ENCODE results near the gene ANKRD44.

The ANKRD44 gene

DNA sequence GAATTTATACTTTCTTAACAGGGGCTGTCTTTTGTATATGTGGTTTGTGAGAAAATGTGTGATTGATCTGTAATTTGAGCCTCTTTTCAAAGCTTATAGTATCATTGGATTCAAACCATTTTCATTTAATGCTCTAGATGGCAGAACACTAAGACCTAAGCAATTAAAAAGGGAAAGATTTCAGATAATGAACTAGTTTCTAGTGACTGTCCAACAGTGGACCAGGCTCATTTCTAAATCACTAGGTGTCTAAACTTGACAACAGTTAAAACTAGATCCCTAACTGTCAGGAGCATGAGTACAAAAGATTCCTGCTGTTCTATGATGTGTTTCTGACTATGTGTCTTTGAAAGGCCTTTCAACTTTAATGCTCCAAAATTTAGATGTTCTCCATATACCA is 54.6 kb downstream of the ANKRD44 start:
- Histone ChIP-seq H3K4me1 (ENCODE audit: control insufficient read depth, insufficient read depth, low read length) (peaks cover 32% of the 10 kb centered on the region), H3K9me3 (ENCODE audit: control insufficient read depth, low read length) (no peaks in the 10 kb centered on the region), H3K36me3 (ENCODE audit: control insufficient read depth, insufficient read depth, low read length, severe bottlenecking) (no peaks in the 10 kb centered on the region), H3K4me3 (ENCODE audit: low read length) (peak overlapping the region; percentile 57), H3K9ac (ENCODE audit: low read length) (peak overlapping the region; percentile 59), H3K27me3 (replicated peaks; ENCODE audit: control insufficient read depth, insufficient read depth, low read length) (no peaks in the 10 kb centered on the region)
- no peak for DNase-seq (ENCODE audit: low read depth)

DNA sequence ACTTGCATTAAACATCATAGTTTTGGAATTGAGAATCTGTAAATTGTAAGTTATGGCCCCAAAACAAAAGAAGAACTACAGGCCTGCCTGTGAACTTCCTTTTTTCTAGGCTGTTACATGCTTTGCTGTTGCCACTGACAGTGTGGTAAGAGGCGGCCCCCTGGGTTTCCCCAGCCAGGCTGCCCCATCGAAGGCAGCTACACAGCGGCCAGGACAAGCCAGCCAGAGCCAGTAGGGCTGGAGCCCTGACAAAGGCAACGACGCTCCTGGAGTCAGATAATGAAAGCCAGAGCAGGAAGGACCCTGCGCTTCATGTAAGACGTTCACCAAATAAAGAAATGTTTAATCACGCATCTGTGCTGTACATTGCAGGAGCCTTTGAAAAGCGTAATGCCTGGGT is 55.0 kb downstream of the ANKRD44 start:
- H3K9me3 ChIP-seq (ENCODE audit: control insufficient read depth, low read length): no peaks in the 10 kb centered on the region
- peaks cover 37% of the 10 kb centered on the region for H3K4me1 ChIP-seq (ENCODE audit: control insufficient read depth, insufficient read depth, low read length)
- H3K27me3 ChIP-seq (replicated peaks; ENCODE audit: control insufficient read depth, insufficient read depth, low read length): no peaks in the 10 kb centered on the region
- H3K9ac ChIP-seq (ENCODE audit: low read length): peak overlapping the region; percentile 59
- H3K4me3 ChIP-seq (ENCODE audit: low read length): peak overlapping the region; percentile 57
- peak; percentile 62 for DNase-seq (ENCODE audit: low read depth)
- H3K36me3 ChIP-seq (ENCODE audit: control insufficient read depth, insufficient read depth, low read length, severe bottlenecking): no peaks in the 10 kb centered on the region

DNA sequence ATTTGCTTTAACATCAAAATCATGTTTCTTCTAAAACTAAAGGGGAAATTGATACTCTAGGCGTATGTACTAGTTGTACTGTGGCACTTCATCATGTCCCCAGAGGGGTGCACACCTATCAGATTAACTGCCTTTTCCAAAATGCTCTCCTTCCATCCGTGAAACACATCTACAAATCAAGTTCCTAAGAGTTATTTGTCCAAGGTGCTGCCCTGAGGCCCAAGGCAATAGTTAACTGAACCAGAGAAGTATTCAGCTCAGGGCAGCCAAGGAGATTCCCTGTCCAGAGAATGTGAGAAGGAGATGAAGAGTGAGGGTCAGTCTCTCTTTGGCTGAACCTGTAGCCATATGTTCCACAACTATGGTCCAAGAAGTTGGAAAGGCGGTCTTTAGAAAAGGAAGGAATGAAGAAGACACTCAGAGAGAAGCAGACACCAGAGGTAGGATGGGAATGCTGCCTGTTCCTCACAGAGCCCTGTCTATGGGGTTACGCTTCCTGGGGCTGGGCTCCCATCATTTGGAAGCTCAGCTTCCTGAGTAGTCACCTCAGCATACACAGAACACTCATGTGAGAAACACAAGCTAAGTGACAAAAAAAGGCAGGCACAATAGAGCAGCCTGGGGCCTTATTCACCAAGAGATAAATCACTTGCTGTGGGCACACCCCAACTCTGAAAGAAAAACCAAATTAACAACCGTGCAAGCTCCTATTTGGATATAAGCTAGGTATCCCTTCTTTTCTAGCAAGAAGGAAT is 55.6 kb downstream of the ANKRD44 start:
- peaks cover 41% of the 10 kb centered on the region for H3K4me1 ChIP-seq (ENCODE audit: control insufficient read depth, insufficient read depth, low read length)
- H3K9me3 ChIP-seq (ENCODE audit: control insufficient read depth, low read length): no peaks in the 10 kb centered on the region
- no peaks in the 10 kb centered on the region for H3K27me3 ChIP-seq (replicated peaks; ENCODE audit: control insufficient read depth, insufficient read depth, low read length)
- no peak for DNase-seq (ENCODE audit: low read depth)
- no peaks in the 10 kb centered on the region for H3K36me3 ChIP-seq (ENCODE audit: control insufficient read depth, insufficient read depth, low read length, severe bottlenecking)
- H3K4me3 ChIP-seq (ENCODE audit: low read length): peak overlapping the region; percentile 57
- peak overlapping the region; percentile 59 for H3K9ac ChIP-seq (ENCODE audit: low read length)

DNA sequence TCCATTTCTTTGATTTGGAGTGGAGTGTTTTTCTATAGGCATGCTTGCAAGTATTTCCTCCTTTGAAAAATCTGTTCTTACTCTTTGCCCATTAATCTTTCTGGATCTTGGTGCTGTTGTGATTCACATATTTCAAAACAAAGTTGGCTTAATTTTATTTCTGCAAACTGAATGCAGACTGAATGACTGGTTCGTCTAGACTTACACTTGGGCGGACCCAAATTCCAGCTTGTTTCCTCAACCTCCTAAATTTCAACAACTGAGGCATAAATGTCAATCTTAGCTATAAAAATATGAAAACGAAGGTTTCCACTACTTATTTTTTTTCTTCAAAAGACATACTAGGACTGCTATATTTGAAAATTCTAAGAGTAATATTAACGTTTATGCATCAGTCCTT is 59.0 kb downstream of the ANKRD44 start:
- peak; percentile 90 for DNase-seq (ENCODE audit: low read depth)
- peaks cover 40% of the 10 kb centered on the region for H3K4me1 ChIP-seq (ENCODE audit: control insufficient read depth, insufficient read depth, low read length)
- no peaks in the 10 kb centered on the region for H3K9me3 ChIP-seq (ENCODE audit: control insufficient read depth, low read length)
- no peaks in the 10 kb centered on the region for H3K36me3 ChIP-seq (ENCODE audit: control insufficient read depth, insufficient read depth, low read length, severe bottlenecking)
- no peaks in the 10 kb centered on the region for H3K27me3 ChIP-seq (replicated peaks; ENCODE audit: control insufficient read depth, insufficient read depth, low read length)
- peak overlapping the region; percentile 63 for H3K4me3 ChIP-seq (ENCODE audit: low read length)
- H3K9ac ChIP-seq (ENCODE audit: low read length): no peak overlapping the region

DNA sequence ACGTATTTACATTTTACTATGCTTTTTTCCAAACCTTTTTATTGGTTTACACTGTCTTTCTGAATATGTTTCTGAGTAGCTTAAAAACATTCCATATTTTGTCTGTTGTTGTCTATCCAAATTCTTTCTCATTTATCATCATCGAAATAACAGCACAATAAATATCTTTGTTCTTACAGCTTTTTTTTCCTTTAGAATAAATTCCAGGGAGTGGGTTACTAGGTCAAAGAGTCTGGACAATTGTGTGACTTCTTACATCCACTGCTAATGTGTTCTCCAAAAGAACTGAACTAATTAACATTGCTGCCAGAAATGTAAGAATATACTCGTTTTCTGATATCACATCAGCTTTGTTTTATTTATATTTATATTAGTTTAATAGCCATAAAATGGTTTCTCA is 59.4 kb downstream of the ANKRD44 start:
- no peak for DNase-seq (ENCODE audit: low read depth)

DNA sequence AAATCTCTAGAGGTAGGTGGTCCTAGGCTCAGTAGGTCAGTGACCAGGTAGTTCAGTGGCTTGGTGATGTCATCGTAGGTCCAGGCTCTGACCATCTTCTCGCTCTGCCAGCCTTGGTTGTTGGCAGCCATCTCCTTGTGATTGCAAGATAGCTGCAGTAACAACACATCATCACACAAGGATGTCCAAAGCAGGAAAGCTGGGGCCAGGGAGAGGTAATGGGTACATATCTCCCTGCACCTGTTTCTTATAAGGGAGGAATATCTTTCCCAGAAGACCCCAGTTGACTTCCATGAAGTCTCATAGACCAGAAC is 60.5 kb downstream of the ANKRD44 start:
- Histone ChIP-seq H3K4me3 (ENCODE audit: low read length) (no peak overlapping the region), H3K36me3 (ENCODE audit: control insufficient read depth, insufficient read depth, low read length, severe bottlenecking) (no peaks in the 10 kb centered on the region), H3K27me3 (replicated peaks; ENCODE audit: control insufficient read depth, insufficient read depth, low read length) (no peaks in the 10 kb centered on the region), H3K9me3 (ENCODE audit: control insufficient read depth, low read length) (no peaks in the 10 kb centered on the region), H3K4me1 (ENCODE audit: control insufficient read depth, insufficient read depth, low read length) (peaks cover 34% of the 10 kb centered on the region), H3K9ac (ENCODE audit: low read length) (no peak overlapping the region)
- DNase-seq (ENCODE audit: low read depth): no peak

More for the DNA sequence above, 59.4 kb downstream of the ANKRD44 start:
- Histone ChIP-seq H3K9me3 (ENCODE audit: control insufficient read depth, low read length) (no peaks in the 10 kb centered on the region), H3K9ac (ENCODE audit: low read length) (no peak overlapping the region), H3K27me3 (replicated peaks; ENCODE audit: control insufficient read depth, insufficient read depth, low read length) (no peaks in the 10 kb centered on the region), H3K4me3 (ENCODE audit: low read length) (peak overlapping the region; percentile 63), H3K4me1 (ENCODE audit: control insufficient read depth, insufficient read depth, low read length) (peaks cover 40% of the 10 kb centered on the region), H3K36me3 (ENCODE audit: control insufficient read depth, insufficient read depth, low read length, severe bottlenecking) (no peaks in the 10 kb centered on the region)

DNA sequence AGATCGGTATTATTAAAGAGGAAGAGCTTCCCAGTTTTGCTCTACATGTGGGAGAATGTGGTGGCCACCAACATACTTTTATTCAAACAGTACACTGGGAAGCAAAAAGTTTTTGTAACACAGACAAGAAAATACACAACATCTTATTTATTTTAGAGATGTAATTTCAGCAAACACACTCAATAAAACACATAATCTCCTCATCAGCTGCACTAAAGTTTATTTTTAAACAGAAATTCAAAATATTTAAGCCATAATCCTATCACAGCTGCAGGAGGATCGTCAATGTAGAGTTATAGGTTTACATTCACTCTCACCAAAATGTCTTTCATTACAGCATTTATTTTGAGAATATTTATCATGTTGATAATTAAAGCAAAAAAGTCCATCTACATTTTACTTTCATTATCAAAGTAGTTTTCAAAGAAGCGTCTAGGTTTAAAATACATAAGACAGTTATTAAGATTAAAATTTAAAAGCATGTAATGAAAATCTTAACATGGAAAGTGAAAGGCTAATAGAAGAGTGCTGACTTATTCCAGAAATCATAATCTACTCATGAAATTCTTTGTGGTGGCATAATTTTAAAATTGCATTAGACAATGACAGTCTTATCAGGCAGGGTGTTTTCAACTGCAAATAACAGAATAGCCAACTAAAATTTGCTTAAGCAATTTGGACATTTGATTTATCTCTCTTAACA is 61.0 kb downstream of the ANKRD44 start:
- Histone ChIP-seq H3K9me3 (ENCODE audit: control insufficient read depth, low read length) (no peaks in the 10 kb centered on the region), H3K27me3 (replicated peaks; ENCODE audit: control insufficient read depth, insufficient read depth, low read length) (no peaks in the 10 kb centered on the region), H3K9ac (ENCODE audit: low read length) (no peak overlapping the region), H3K4me1 (ENCODE audit: control insufficient read depth, insufficient read depth, low read length) (peaks cover 30% of the 10 kb centered on the region), H3K36me3 (ENCODE audit: control insufficient read depth, insufficient read depth, low read length, severe bottlenecking) (no peaks in the 10 kb centered on the region), H3K4me3 (ENCODE audit: low read length) (no peak overlapping the region)
- DNase-seq (ENCODE audit: low read depth): no peak

DNA sequence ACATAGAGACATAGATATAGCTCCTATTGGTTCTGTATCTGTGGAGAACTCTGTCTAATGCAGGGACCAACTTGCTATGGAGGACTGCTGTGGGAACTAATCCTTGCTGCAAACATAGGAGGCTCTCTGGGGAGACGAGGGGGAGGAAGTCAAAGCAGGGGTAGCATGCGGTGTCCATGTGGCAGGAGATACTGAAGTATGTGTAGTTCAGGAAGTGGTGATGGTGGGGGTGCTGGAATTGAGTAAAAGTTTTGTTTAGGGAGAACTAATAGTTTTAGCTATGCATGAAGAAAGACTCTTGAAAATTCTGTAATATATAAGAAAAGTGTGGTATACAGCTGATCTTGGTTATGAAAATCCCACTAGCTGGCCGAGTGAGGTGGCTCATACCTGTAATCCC is 62.0 kb downstream of the ANKRD44 start:
- DNase-seq (ENCODE audit: low read depth): no peak
- no peaks in the 10 kb centered on the region for H3K36me3 ChIP-seq (ENCODE audit: control insufficient read depth, insufficient read depth, low read length, severe bottlenecking)

DNA sequence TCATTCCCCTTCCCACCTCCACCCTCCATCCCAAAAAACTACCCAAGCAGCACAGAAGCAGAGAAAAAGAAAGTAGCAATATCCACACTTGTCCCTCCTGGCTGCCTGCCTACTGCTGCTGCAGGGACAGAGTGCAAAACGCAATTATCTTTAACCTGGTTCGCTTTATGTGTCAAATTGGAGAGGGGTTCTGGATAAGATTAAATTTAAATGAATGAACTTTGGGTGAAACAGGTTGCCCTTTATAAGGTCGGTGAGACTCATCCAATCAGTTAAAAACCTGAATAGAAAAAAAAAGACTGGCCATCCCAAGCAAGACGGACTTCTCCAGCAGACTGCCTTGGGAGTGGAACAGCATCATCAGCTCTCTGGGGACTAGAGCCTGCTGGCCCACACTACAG is 62.6 kb downstream of the ANKRD44 start:
- H3K9ac ChIP-seq (ENCODE audit: low read length): no peak overlapping the region
- H3K27me3 ChIP-seq (replicated peaks; ENCODE audit: control insufficient read depth, insufficient read depth, low read length): no peaks in the 10 kb centered on the region
- no peak for DNase-seq (ENCODE audit: low read depth)
- H3K4me3 ChIP-seq (ENCODE audit: low read length): no peak overlapping the region
- H3K36me3 ChIP-seq (ENCODE audit: control insufficient read depth, insufficient read depth, low read length, severe bottlenecking): no peaks in the 10 kb centered on the region
- peaks cover 30% of the 10 kb centered on the region for H3K4me1 ChIP-seq (ENCODE audit: control insufficient read depth, insufficient read depth, low read length)
- H3K9me3 ChIP-seq (ENCODE audit: control insufficient read depth, low read length): no peaks in the 10 kb centered on the region

More for the DNA sequence above, 62.0 kb downstream of the ANKRD44 start:
- Histone ChIP-seq H3K4me3 (ENCODE audit: low read length) (no peak overlapping the region), H3K9me3 (ENCODE audit: control insufficient read depth, low read length) (no peaks in the 10 kb centered on the region), H3K4me1 (ENCODE audit: control insufficient read depth, insufficient read depth, low read length) (peaks cover 30% of the 10 kb centered on the region), H3K27me3 (replicated peaks; ENCODE audit: control insufficient read depth, insufficient read depth, low read length) (no peaks in the 10 kb centered on the region), H3K9ac (ENCODE audit: low read length) (no peak overlapping the region)

DNA sequence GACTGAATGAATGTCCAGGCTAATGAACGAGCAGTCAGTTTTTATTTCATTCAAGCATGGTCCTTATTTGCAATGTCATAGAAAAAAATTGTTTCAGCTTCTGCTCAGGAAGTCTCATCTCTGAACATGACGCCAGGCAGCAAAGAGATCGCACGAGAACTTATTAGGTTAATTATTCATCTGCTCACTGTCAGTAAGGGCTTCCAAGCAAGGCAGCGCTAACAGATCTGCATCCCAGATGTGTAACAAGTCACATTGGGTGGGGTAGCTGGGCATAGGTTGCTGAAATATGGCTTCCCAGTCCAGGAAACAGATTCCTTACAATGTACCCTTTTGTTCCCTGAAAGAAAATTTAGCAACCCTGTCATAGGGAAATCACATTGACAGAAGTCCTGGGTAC is 63.5 kb downstream of the ANKRD44 start:
- no peak for DNase-seq (ENCODE audit: low read depth)
- Histone ChIP-seq H3K4me3 (ENCODE audit: low read length) (no peak overlapping the region), H3K4me1 (ENCODE audit: control insufficient read depth, insufficient read depth, low read length) (peaks cover 30% of the 10 kb centered on the region), H3K36me3 (ENCODE audit: control insufficient read depth, insufficient read depth, low read length, severe bottlenecking) (no peaks in the 10 kb centered on the region), H3K27me3 (replicated peaks; ENCODE audit: control insufficient read depth, insufficient read depth, low read length) (no peaks in the 10 kb centered on the region), H3K9me3 (ENCODE audit: control insufficient read depth, low read length) (no peaks in the 10 kb centered on the region), H3K9ac (ENCODE audit: low read length) (no peak overlapping the region)

DNA sequence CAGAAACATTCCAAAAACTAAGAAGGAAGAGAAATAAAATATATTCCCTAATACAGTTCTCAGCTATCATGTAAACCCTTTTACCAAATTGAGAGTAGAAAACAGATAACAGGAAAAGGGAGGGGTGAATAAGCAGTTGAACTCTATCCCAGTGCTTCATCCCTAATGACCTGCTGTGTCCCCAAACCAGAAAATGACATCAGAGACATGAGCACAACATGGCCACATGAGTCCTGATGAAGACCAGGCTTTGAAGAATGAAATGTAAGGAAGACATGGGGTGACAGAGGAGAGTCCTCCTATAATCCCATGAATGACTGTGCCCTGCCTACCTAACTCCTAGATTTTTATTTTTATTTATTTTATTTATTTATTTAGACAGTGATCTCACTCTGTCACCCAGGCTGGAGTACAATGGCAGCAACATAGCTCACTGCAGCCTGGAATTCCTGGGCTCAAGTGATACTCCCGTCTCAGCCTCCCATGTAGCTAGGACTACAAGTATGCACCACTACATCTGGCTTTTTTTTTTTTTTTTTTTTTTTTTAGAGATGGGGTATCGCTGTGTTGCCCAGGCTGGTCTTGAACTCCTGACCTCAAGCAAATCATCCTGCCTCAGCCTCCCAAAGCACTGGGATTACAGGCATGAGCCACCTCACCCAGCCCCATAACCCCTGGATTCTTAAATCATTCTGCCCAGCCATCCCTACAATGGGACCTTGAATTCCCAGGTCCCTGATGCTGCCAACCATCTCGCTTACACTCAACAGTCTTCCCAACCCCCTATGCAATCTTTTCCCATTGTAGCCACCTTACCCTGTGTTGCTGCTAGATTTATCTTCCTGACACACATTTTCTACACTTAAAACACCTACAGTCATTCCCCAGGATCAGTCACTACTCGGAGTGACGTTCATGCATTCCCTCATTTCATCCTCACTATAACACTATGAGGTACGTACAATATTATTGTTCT is 64.5 kb downstream of the ANKRD44 start:
- Histone ChIP-seq H3K4me3 (ENCODE audit: low read length) (no peak overlapping the region), H3K9me3 (ENCODE audit: control insufficient read depth, low read length) (no peaks in the 10 kb centered on the region), H3K9ac (ENCODE audit: low read length) (no peak overlapping the region), H3K4me1 (ENCODE audit: control insufficient read depth, insufficient read depth, low read length) (peaks cover 22% of the 10 kb centered on the region), H3K27me3 (replicated peaks; ENCODE audit: control insufficient read depth, insufficient read depth, low read length) (no peaks in the 10 kb centered on the region), H3K36me3 (ENCODE audit: control insufficient read depth, insufficient read depth, low read length, severe bottlenecking) (no peaks in the 10 kb centered on the region)
- DNase-seq (ENCODE audit: low read depth): no peak

All from adipocyte (in vitro differentiated cells).